Activated CD8-positive, alpha-beta memory T cell treated with anti-CD3 and anti-CD28 coated beads, Interleukin-2, amount 10 ng/mL, durations not matched to agents 7 days and 5 days (primary cell): Measurements from ENCODE around the gene PTRH1. TPM values are rescaled to one million over a fixed set of nuclear protein-coding genes. Genes with fewer than 3 reads are reported as not detected.
A peak's percentile ranks its signal among the peaks of the same experiment; 100 is the strongest.
"Not testable (repeated sequence)": the region's sequence is repeated elsewhere in the genome, so short reads cannot be mapped to it uniquely, and the experiment has no call there.

ENCODE experiments used
- ATAC-seq: fragments of 150-1000 bp; cut with Tn5 transposase; one replicate; pipeline ENCODE4 v1.10.0; 2021; ENCODE audit warnings: moderate library complexity
- CTCF ChIA-PET: fragments of 350-600 bp; sonication (Branson Sonifier 250); formaldehyde crosslinking; loops from one replicate; lab custom pipeline; 2021; ENCODE audit warnings: antibody characterized with exemption; lab: Charles Lee
- DNase-seq: peaks from one replicate; pipeline ENCODE4 v3.0.0-alpha.2; 2020
- H3K27ac Mint-ChIP-seq: one replicate; pipeline ENCODE4 v1.8.0; 2021; ENCODE audit warnings: mild to moderate bottlenecking, mixed read lengths
- H3K27me3 Mint-ChIP-seq: one replicate; pipeline ENCODE4 v1.8.0; 2021; ENCODE audit warnings: mixed read lengths
- H3K36me3 Mint-ChIP-seq: one replicate; pipeline ENCODE4 v1.8.0; 2021; ENCODE audit warnings: mild to moderate bottlenecking, mixed read lengths
- H3K4me1 Mint-ChIP-seq: one replicate; pipeline ENCODE4 v1.8.0; 2021; ENCODE audit warnings: mixed read lengths
- H3K4me3 Mint-ChIP-seq: one replicate; pipeline ENCODE4 v1.8.0; 2021; ENCODE audit warnings: mild to moderate bottlenecking, moderate library complexity, mixed read lengths
- H3K9me3 Mint-ChIP-seq: one replicate; pipeline ENCODE4 v1.8.0; 2022; ENCODE audit warnings: low read depth, mixed read lengths
- total RNA-seq, 2 experiments: library from RNA; stranded (reverse); gene quantifications; one replicate each; pipeline ENCODE4 v1.2.3, GENCODE V29; 2021

Gene PTRH1, protein sequence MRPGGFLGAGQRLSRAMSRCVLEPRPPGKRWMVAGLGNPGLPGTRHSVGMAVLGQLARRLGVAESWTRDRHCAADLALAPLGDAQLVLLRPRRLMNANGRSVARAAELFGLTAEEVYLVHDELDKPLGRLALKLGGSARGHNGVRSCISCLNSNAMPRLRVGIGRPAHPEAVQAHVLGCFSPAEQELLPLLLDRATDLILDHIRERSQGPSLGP
- 10 to 100 TPM; 12.5 to 14.4 TPM for total RNA-seq

DNA sequence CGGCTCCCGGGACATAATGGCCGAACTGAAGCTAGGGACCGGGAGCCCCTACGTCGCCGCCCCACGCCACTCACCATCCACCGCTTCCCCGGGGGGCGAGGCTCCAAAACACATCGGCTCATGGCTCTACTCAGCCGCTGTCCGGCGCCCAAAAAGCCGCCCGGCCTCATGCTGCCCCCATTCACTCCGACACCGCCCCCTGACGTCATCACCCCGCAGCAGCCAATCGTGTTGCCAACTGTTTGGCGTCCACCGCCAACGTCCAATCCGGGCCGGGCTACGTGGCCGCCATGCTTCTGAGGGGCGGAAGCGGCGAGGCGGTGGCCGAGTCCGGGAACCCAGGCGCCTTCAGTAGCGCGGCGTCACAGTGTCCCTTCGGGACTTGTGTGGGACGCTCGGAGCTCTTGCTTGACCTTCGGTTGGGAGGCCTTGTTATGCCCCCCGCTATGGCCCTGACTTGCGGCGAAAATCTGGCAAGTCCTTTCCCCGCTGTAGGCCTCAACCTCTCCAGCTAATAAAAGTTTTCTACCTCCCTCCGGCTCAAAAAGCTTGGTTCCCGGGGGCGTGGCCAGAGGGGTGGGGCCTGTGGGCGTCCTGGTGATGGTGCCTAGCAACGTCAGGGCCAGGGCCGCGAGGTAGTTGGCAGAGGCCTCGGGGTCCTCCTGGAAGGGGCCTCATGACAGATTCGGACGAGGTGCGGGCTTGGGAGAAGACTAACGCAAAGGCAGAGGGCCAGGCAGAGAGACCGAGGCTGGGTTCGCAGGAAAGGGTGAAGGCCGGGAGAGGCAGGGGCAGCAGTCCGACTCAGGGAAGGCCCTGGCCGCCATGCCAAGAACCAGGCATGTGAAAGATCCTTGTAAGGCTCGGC, at the start of gene PTRH1, which contains the start of gene TTC16:
TSS of gene PTRH1 (minus strand) at position 194 of the 868 bp plus-strand sequence. CDS start at position 170, 24 bp downstream.
TSS of gene TTC16 (plus strand) at position 610 of the 868 bp plus-strand sequence. CDS start at position 677, 67 bp downstream.
- ATAC-seq = peak; percentile 95
- Mint-ChIP-seq H3K4me1 (peaks cover 35% of the 10 kb centered on the region), H3K27ac (peak within 1 kb of the TSS; percentile 90), H3K9me3 (no peaks in the 10 kb centered on the region), H3K4me3 (peak within 1 kb of the TSS; percentile 93), H3K36me3 (no peaks in the 10 kb centered on the region), H3K27me3 (no peaks in the 10 kb centered on the region)
- CTCF ChIA-PET = interaction anchor here (0.6 to 4.2 kb wide), 13 partner anchors 13 to 485 kb away, joined by 3 to 30 read pairs (median 3); partner anchors contain the start of genes STXBP1 and TOR2A
- peak; percentile 98 for DNase-seq

DNA sequence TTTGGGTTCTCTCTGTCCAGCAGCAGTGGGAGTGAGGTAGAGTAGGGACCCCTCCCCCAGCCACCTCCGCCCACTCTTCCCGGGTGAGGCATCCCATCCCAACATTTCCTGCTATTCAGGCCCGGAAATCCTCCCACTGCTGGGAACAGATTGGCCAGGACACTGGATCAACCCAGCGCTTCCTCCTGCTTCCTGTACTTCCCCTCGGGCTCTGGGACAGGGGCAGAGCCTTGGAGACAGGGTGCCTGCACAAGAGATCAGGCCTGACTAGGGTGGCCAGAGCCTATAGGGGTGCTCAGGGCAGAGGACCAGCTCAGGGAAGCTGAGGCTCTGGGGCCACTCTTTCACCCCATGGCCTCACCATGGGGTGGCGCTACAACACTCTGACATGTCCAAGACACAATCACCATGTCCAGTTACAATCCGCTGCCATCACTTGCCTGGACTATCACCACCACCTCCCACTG, 48.5 kb upstream of the PTRH1 start:
- Mint-ChIP-seq H3K4me3 (no peak overlapping the region), H3K27ac (peak overlapping the region; percentile 54), H3K9me3 (no peaks in the 10 kb centered on the region), H3K4me1 (peaks cover 48% of the 10 kb centered on the region), H3K36me3 (peaks cover 57% of the 10 kb centered on the region), H3K27me3 (no peaks in the 10 kb centered on the region)
- DNase-seq (no peak), ATAC-seq (peak; percentile 45)
- CTCF ChIA-PET = interaction anchor here (0.8 to 6.1 kb wide), 10 partner anchors 16 to 156 kb away, joined by 3 to 61 read pairs (median 3); partner anchors contain the start of genes CDK9 and TOR2A

DNA sequence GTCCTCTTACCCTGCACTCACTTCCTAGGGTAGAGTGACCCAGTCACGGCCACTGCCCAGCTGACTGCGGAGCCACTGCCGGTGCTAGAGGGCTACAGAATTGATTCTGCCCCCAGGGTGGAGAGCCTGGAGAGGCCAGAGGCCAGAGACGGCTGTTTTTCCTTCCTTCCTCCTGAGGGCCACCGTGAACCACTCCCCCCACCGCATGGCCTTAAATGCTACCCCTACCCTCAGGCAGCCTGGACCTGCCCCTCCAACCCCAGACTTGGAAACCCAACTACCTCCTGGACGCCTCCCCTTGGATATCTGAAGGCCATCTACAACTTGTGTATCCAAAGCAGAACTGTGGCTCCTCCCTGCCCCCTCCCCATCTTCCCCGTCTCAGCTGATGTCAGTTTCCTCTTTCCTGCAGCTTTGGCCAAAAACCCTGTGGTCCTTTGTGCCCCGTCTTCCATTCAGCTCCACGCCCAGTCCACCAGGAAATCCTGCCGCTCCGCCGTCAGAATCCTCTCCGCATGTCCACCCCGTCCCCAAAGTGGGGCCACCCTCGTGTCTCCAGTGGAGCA, 46.7 kb upstream of the PTRH1 start:
- Mint-ChIP-seq H3K36me3 (peaks cover 51% of the 10 kb centered on the region), H3K4me3 (no peak overlapping the region), H3K27me3 (no peaks in the 10 kb centered on the region), H3K27ac (peak overlapping the region; percentile 22), H3K4me1 (peaks cover 31% of the 10 kb centered on the region), H3K9me3 (no peaks in the 10 kb centered on the region)
- ATAC-seq (no peak), DNase-seq (no peak)
- CTCF ChIA-PET = interaction anchor here (1.0 to 6.1 kb wide), 5 partner anchors 9 to 159 kb away, joined by 3 to 61 read pairs (median 3); partner anchors contain the start of gene CDK9

DNA sequence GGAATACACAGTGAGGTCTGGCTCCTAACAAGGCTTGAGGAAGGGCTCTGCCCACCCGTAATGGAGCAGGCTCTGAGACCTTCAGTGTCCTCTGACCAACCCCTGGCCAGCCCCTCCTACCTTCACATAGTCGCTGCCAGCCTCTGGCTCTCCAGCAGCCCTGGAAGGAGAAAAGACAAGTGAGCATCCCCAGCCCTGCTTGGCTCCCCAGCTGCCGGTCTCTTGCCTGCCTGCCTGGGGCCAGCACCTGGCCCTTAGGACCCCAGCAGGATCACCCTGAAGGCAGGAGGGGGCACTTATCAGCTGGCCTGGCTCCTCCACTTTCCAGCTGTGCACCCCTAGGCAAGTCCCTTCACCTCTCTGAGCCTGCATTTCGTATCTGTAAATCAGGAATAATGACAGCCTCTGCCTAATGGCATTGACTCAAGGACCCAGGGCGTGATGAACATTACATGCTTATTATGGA, 46.1 kb upstream of the PTRH1 start:
- Mint-ChIP-seq H3K36me3 (peaks cover 46% of the 10 kb centered on the region), H3K4me1 (peaks cover 25% of the 10 kb centered on the region), H3K9me3 (no peaks in the 10 kb centered on the region), H3K27me3 (no peaks in the 10 kb centered on the region), H3K4me3 (no peak overlapping the region), H3K27ac (no peak overlapping the region)
- CTCF ChIA-PET = no interaction called here
- DNase-seq (no peak), ATAC-seq (no peak)

DNA sequence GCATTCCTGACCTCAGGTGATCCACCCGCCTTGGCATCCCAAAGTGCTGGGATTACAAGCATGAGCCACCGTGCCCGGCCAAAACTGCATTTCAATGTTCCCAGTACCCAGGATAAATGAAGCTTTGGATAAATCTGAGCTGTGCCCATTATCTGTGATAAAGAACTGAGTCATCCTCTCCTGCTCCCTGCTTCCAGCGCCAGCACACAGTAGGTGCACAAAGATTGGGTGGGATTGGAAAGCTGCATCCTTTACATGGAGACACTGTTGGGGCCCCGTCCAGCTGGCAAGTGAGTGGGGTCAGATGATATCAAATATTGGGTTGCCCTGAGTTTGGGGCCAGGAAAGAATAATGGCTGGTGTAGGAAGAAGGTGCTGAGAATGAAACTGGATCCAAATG, 45.6 kb upstream of the PTRH1 start:
- CTCF ChIA-PET = interaction anchor here (1.5 kb wide), 1 partner anchor 17 kb away, joined by 4 read pairs; no protein-coding TSS in a partner anchor
- Mint-ChIP-seq H3K27me3 (no peaks in the 10 kb centered on the region), H3K9me3 (no peaks in the 10 kb centered on the region), H3K36me3 (peaks cover 42% of the 10 kb centered on the region), H3K27ac (no peak overlapping the region), H3K4me1 (peaks cover 21% of the 10 kb centered on the region), H3K4me3 (no peak overlapping the region)
- DNase-seq = no peak
- no peak for ATAC-seq

DNA sequence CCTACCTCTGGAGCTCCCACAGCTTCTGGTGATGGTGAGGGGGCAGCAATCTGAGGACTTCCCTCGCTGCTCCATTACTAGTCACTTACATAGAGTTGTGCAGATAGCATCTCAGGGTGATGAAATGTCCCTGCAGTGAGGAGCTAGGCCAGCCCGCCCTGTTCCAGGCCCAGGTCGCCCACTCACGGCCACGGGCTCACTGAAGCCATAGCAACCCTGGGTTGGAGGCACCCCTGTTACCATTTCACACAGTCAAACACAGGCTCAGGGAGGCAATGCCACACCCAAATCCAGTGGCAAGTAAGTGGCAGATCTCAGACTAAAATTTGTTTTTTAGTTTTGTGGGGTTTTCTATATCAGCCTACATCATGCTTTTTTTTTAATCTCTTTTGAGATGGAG, 43.4 kb upstream of the PTRH1 start:
- Mint-ChIP-seq H3K4me1 (peaks cover 4% of the 10 kb centered on the region), H3K9me3 (no peaks in the 10 kb centered on the region), H3K36me3 (peaks cover 27% of the 10 kb centered on the region), H3K27me3 (no peaks in the 10 kb centered on the region), H3K27ac (no peak overlapping the region), H3K4me3 (no peak overlapping the region)
- DNase-seq (no peak), ATAC-seq (no peak)
- CTCF ChIA-PET = no interaction called here

DNA sequence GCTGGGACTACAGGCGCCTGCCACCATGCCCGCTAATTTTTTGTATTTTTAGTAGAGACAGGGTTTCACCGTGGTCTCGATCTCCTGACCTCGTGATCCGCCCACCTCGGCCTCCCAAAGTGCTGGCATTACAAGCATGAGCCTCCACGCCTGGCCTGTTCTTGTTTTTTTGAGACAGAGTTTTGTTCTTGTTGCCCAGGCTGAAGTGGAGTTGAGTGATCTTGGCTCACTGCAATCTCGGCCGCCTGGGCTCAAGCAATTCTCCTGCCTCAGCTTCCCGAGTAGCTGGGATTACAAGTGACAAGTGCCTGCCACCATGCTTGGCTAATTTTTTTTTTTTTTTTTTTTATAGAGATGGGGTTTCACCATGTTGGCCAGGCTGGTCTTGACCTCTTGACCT, 41.3 kb upstream of the PTRH1 start:
- not testable (repeated sequence) for DNase-seq, ATAC-seq, H3K9me3 Mint-ChIP-seq, H3K27me3 Mint-ChIP-seq, H3K4me1 Mint-ChIP-seq, H3K4me3 Mint-ChIP-seq, H3K27ac Mint-ChIP-seq
- peaks cover 18% of the 10 kb centered on the region for H3K36me3 Mint-ChIP-seq
- CTCF ChIA-PET = interaction anchor here (0.8 to 1.1 kb wide), 4 partner anchors 22 to 165 kb away, joined by 3 to 5 read pairs (median 3); partner anchors contain the start of gene ST6GALNAC6

DNA sequence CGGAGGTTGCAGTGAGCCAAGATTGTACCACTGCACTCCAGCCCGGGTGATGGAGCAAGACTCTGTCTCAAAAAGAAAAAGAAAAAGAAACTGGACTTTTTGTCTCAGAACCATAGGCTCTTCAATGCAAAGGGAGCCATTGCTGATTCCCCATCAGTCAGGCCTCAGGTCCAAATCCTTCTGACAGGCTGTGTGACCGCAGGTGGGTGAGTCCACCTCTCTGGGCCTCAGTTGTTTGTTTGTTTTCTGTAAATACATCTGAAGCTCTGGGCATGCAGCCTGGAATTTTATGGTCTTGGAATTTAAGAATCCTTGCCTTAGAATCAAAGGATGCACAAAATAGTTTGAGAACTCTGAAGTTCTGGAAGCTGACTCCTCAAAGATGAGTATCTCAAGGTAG, 40.8 kb upstream of the PTRH1 start:
- no peaks in the 10 kb centered on the region for H3K4me1 Mint-ChIP-seq
- DNase-seq (no peak), ATAC-seq (no peak)
- peaks cover 22% of the 10 kb centered on the region for H3K36me3 Mint-ChIP-seq
- H3K27me3 Mint-ChIP-seq = no peaks in the 10 kb centered on the region
- H3K4me3 Mint-ChIP-seq = no peak overlapping the region
- no peaks in the 10 kb centered on the region for H3K9me3 Mint-ChIP-seq
- H3K27ac Mint-ChIP-seq = no peak overlapping the region
- CTCF ChIA-PET = interaction anchor here (1.1 to 1.2 kb wide), 3 partner anchors 108 to 143 kb away, joined by 3 to 4 read pairs (median 3); partner anchors contain the start of gene ST6GALNAC6

DNA sequence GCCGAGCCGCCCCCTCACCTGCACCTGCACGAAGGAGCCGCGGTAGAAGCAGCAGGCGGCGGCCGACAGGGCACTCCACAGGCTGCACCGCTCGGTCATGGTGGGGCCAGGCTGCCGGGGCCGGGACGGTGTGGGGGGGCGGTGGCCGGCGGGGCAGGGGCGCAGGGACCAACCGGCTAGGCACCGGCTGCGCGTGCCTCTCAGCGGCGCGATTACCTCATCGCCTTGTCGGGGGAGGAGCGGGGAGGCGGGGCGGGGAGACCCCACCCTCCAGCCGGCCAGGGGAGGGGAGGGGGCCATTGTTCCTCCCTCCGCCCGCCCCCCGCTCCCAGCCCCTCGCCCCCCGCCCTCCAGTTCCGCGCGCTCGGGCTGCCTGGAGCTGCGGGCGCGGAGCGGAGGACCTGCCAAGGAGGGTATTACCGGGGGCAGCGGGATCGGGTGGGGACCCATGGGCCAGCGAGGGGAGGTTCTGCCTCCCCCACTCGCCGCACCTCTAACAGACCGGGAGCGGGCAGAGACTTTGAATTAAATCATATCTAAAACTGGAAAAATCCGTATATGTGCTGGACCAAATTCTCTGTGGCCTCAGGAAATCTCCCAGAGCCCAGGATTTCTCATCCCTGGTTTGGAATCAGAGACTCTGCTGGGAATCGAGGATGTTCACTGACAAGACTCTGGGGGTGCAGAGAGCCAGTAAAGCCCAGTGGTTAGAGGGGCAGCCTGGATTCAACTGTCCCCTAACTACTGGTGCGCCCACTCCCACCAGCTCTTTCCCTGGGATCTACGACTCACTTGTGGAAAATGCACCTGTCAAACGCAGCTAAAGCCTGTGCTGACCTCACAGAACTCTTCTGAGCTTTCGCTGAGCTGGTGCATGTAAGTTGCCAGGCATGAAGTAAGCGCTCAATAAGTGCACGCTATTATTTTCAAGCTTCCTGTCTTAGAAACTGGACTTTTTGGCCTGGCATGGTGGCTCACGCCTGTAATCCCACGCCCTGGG, 39.9 kb upstream of the PTRH1 start:
- no peaks in the 10 kb centered on the region for H3K9me3 Mint-ChIP-seq
- H3K36me3 Mint-ChIP-seq = peaks cover 25% of the 10 kb centered on the region
- no peak overlapping the region for H3K4me3 Mint-ChIP-seq
- no peak for DNase-seq
- no peak for ATAC-seq
- H3K27ac Mint-ChIP-seq = no peak overlapping the region
- H3K4me1 Mint-ChIP-seq = no peaks in the 10 kb centered on the region
- CTCF ChIA-PET = interaction anchor here (1.0 to 1.2 kb wide), 3 partner anchors 12 to 115 kb away, joined by 3 to 4 read pairs (median 3); no protein-coding TSS in a partner anchor
- no peaks in the 10 kb centered on the region for H3K27me3 Mint-ChIP-seq

DNA sequence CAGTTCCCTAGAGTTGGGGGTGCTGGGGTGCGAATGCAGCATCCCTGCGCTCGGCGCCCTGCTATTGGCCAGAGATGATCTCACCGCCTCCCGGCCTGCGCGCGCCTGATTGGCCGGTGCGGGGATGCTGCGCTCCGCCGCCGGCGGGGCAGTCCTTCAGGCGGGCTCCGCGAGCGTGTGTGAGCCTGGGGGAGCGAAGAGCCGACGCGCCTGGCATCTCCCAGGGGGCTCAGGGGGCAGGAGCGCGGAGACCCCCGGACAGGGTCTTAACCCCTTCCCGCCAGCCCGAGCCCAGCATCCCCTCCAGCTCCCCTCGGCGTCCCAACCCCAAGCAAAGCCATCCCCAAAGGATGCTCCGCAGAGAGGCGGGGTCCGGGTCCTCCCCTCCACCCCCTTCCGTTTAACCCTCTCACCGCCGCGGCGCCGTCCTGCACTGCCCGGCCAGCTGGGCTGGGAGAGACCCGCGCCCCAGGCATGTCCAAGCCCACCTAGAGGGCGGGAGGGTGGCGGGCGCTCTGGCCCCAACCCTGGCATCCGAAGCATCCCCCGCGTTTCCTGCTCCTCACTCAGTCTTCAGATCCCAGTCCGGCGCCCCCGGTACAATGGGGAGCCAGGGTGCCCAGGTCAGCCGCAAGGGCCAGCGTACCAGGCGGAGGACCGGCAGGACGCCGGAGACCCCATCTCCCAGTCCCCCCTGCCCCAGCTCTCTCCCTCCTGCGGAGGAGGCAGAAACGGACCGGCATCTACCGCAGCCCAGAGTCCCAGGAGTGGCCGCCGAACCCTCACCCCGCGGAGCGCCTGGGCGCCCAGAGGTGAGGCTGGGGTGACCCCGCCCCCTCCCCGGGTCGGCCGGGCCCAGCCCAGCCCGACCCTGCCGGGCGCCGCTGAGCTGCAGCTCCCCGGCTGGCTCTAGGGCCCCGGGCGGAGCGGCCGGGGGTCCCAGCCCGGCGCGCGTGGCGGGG, 38.9 kb upstream of the PTRH1 start:
- H3K4me3 Mint-ChIP-seq = no peak overlapping the region
- H3K27ac Mint-ChIP-seq = no peak overlapping the region
- ATAC-seq = no peak
- no peaks in the 10 kb centered on the region for H3K27me3 Mint-ChIP-seq
- H3K36me3 Mint-ChIP-seq = peaks cover 30% of the 10 kb centered on the region
- DNase-seq = no peak
- CTCF ChIA-PET = interaction anchor here (1.0 kb wide), 1 partner anchor 13 kb away, joined by 3 read pairs; no protein-coding TSS in a partner anchor
- H3K9me3 Mint-ChIP-seq = no peaks in the 10 kb centered on the region
- H3K4me1 Mint-ChIP-seq = no peaks in the 10 kb centered on the region

DNA sequence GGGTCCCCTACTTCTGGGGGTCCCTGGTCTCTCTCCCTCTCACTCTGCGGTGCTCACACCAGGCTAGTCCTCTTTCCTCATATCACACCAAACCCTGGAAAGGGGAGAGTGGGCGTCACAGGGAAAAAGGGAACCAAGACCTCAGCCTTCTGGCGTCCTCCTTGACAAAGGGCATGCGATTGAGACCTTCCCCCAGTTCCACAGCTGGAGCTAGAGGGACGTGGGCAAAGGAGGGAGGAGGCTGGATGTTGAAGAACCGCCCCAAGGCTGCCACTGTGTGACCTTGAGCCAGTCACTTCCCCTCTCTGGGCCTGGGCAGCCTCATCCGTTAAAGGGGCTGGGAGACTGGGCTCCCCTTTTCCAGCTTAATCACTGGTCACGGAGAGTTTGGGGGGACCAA, 38.2 kb upstream of the PTRH1 start:
- H3K4me3 Mint-ChIP-seq = no peak overlapping the region

More for the DNA sequence above, 38.2 kb upstream of the PTRH1 start:
- DNase-seq = no peak
- no peak for ATAC-seq
- H3K27me3 Mint-ChIP-seq = no peaks in the 10 kb centered on the region
- no peaks in the 10 kb centered on the region for H3K4me1 Mint-ChIP-seq
- CTCF ChIA-PET = interaction anchor here (0.7 to 1.0 kb wide), 2 partner anchors 9 to 13 kb away, joined by 3 to 4 read pairs; no protein-coding TSS in a partner anchor
- H3K9me3 Mint-ChIP-seq = no peaks in the 10 kb centered on the region
- no peak overlapping the region for H3K27ac Mint-ChIP-seq
- H3K36me3 Mint-ChIP-seq = peaks cover 31% of the 10 kb centered on the region
